GM23338 (cell line): ENCODE data around the gene COL25A1. TPM values are rescaled to one million over a fixed set of nuclear protein-coding genes. Genes with fewer than 3 reads are reported as not detected.

Experiments used
- ATAC-seq: fragments of 200-7000 bp; cut with Tn5 transposase; 3 replicates; pipeline ENCODE4 v1.9.1; 2020
- DNase-seq: peaks from one replicate; pipeline ENCODE4 v3.0.0-alpha.2; 2015; ENCODE audit warnings: low spot score
- H2AFZ ChIP-seq: fragments of 200-600 bp; sonication (generic); 2 replicates; pipeline ENCODE4 v1.8.0; 2016; ENCODE audit warnings: antibody characterized with exemption, mild to moderate bottlenecking, moderate library complexity
- H3F3A ChIP-seq: fragments of 200-600 bp; sonication (generic); replicated peaks from 2 replicates; pipeline ENCODE4 v1.8.0; 2017; ENCODE audit warnings: antibody characterized with exemption, mixed run types, low read depth
- H3K27ac ChIP-seq: fragments of 200-600 bp; sonication (generic); 2 replicates; pipeline ENCODE4 v1.6.1; 2016; ENCODE audit warnings: low read depth
- H3K27me3 ChIP-seq: fragments of 200-600 bp; sonication (generic); 2 replicates; pipeline ENCODE4 v1.8.0; 2016; ENCODE audit warnings: mild to moderate bottlenecking, mixed run types, moderate library complexity; ENCODE audit not compliant: insufficient read depth
- H3K36me3 ChIP-seq: fragments of 200-600 bp; sonication (generic); 2 replicates; pipeline ENCODE4 v1.8.0; 2016; ENCODE audit warnings: mild to moderate bottlenecking; ENCODE audit not compliant: insufficient read depth
- H3K4me1 ChIP-seq: fragments of 200-600 bp; sonication (generic); 2 replicates; pipeline ENCODE4 v1.8.0; 2016; ENCODE audit warnings: mild to moderate bottlenecking, moderate library complexity; ENCODE audit not compliant: insufficient read depth
- H3K4me2 ChIP-seq: fragments of 200-600 bp; sonication (generic); 2 replicates; pipeline ENCODE4 v1.7.1; 2017; ENCODE audit warnings: mixed run types
- H3K4me3 ChIP-seq: fragments of 200-600 bp; sonication (generic); 2 replicates; pipeline ENCODE4 v1.6.1; 2016; ENCODE audit warnings: mixed run types
- H3K79me2 ChIP-seq: fragments of 200-600 bp; sonication (generic); replicated peaks from 2 replicates; pipeline ENCODE4 v1.8.0; 2017; ENCODE audit warnings: mild to moderate bottlenecking; ENCODE audit not compliant: insufficient read depth
- H3K9me2 ChIP-seq: fragments of 200-600 bp; sonication (generic); 2 replicates; pipeline ENCODE4 v1.8.0; 2017; ENCODE audit not compliant: insufficient read depth
- H4K20me1 ChIP-seq: fragments of 200-600 bp; sonication (generic); replicated peaks from 2 replicates; pipeline ENCODE4 v1.8.0; 2017; ENCODE audit warnings: mild to moderate bottlenecking; ENCODE audit not compliant: insufficient read depth
- H3K27ac Mint-ChIP-seq: 2 replicates; pipeline ENCODE4 v1.8.0; 2020; ENCODE audit warnings: inconsistent platforms, mild to moderate bottlenecking, moderate library complexity, mixed read lengths
- H3K27me3 Mint-ChIP-seq: 3 replicates; pipeline ENCODE4 v1.8.0; 2022; ENCODE audit warnings: low read depth, mild to moderate bottlenecking, moderate library complexity, mixed read lengths, inconsistent platforms; ENCODE audit not compliant: insufficient read depth, poor library complexity
- H3K36me3 Mint-ChIP-seq: 3 replicates; pipeline ENCODE4 v1.8.0; 2021; ENCODE audit warnings: low read depth, mild to moderate bottlenecking, inconsistent platforms, moderate library complexity, mixed read lengths
- H3K4me1 Mint-ChIP-seq: 3 replicates; pipeline ENCODE4 v1.8.0; 2020; ENCODE audit warnings: mild to moderate bottlenecking, inconsistent platforms, mixed read lengths
- H3K4me3 Mint-ChIP-seq: 3 replicates; pipeline ENCODE4 v1.8.0; 2021; ENCODE audit warnings: moderate library complexity, mild to moderate bottlenecking, inconsistent platforms, mixed read lengths
- H3K9me3 Mint-ChIP-seq: 3 replicates; pipeline ENCODE4 v1.8.0; 2020; ENCODE audit warnings: moderate library complexity, mild to moderate bottlenecking, inconsistent platforms, mixed read lengths
- CREB1 ChIP-seq: fragments of 250-450 bp; sonication (Bioruptor Pico); IDR thresholded peaks from 2 replicates; pipeline ENCODE4 v1.5.0; 2020; ENCODE audit warnings: low read depth, mild to moderate bottlenecking, moderate library complexity
- EZH2 ChIP-seq: fragments of 200-600 bp; sonication (generic); IDR thresholded peaks from one replicate; pipeline ENCODE4 v1.8.0; 2017; ENCODE audit warnings: antibody characterized with exemption, mild to moderate bottlenecking, low read depth; ENCODE audit not compliant: unreplicated experiment
- EZH2phosphoT487 ChIP-seq: fragments of 200-600 bp; sonication (generic); IDR thresholded peaks from one replicate; pipeline ENCODE4 v1.8.1; 2018; ENCODE audit warnings: antibody characterized with exemption; ENCODE audit not compliant: unreplicated experiment
- JUNB ChIP-seq: IDR thresholded peaks from one replicate; pipeline ENCODE4 v1.6.1; 2016; ENCODE audit warnings: antibody characterized with exemption; ENCODE audit not compliant: unreplicated experiment
- NANOG ChIP-seq: IDR thresholded peaks from 2 replicates; pipeline ENCODE4 v1.6.1; 2016; ENCODE audit warnings: antibody characterized with exemption, borderline replicate concordance
- POLR2AphosphoS5 ChIP-seq: IDR thresholded peaks from 2 replicates; pipeline ENCODE4 v1.6.1; 2016; ENCODE audit warnings: antibody characterized with exemption, low read depth
- STAT1 ChIP-seq: IDR thresholded peaks from one replicate; pipeline ENCODE4 v1.6.1; 2016; ENCODE audit warnings: antibody characterized with exemption; ENCODE audit not compliant: unreplicated experiment
- polyA plus RNA-seq: library from polyadenylated mRNA; unstranded; fragments of >200 nt; fragmentation: Nextera tagmentation; extraction: Ambion mirVana; gene quantifications from 2 replicates; pipeline ENCODE4 v1.2.1, GENCODE V29; 2016
- total RNA-seq: library from RNA; depleted of rRNA; stranded (reverse); fragments of >200 nt; shearing (Covaris generic); gene quantifications from 2 replicates; pipeline ENCODE4 v1.2.3, GENCODE V29; 2014
- TF ChIP-seq, protein P1 (sequence below): fragments of 250-450 bp; sonication (Bioruptor Pico); IDR thresholded peaks from 2 replicates; pipeline ENCODE4 v1.5.0; 2020; ENCODE audit warnings: mild to moderate bottlenecking, moderate library complexity
- TF ChIP-seq, protein P2 (sequence below), 2 experiments: fragments of 200-600 bp in 1 of 2; sonication (generic) in 1 of 2; conservative IDR thresholded peaks; 2 replicates each; pipeline versions ENCODE4 v1.5.1 to v1.6.1; 2016 to 2017; ENCODE audit warnings: antibody characterized with exemption in 2 of 2, low read depth in 2 of 2, mild to moderate bottlenecking in 2 of 2, moderate library complexity in 1 of 2
- TF ChIP-seq, protein P3 (sequence below): IDR thresholded peaks from one replicate; pipeline ENCODE4 v1.6.1; 2018; ENCODE audit warnings: antibody characterized with exemption; ENCODE audit not compliant: unreplicated experiment

Gene COL25A1
- total and polyA plus RNA-seq, 2 experiments from 2014 or later = 3.9 to 5.6 TPM

DNA sequence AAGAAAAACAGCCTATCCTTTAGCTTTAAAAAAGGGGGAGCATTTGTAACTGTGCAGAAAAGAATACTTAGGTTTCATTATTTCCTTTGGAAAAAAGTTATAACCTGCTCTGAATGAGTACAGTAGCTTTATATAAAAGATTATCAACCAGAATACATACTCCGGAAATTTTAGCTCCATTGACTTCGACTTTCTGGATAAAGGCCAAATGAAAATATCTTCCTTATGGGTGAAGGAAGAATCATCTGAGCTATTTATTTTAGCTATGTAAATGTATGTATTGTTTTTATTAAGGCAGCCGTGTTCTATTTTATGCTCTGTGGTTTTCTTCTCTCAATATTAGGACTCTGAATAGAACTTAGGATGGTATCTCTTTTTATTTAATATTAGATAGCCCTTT lies 470.6 kb downstream of the COL25A1 start (continued):
- TF ChIP-seq, protein P1, sequence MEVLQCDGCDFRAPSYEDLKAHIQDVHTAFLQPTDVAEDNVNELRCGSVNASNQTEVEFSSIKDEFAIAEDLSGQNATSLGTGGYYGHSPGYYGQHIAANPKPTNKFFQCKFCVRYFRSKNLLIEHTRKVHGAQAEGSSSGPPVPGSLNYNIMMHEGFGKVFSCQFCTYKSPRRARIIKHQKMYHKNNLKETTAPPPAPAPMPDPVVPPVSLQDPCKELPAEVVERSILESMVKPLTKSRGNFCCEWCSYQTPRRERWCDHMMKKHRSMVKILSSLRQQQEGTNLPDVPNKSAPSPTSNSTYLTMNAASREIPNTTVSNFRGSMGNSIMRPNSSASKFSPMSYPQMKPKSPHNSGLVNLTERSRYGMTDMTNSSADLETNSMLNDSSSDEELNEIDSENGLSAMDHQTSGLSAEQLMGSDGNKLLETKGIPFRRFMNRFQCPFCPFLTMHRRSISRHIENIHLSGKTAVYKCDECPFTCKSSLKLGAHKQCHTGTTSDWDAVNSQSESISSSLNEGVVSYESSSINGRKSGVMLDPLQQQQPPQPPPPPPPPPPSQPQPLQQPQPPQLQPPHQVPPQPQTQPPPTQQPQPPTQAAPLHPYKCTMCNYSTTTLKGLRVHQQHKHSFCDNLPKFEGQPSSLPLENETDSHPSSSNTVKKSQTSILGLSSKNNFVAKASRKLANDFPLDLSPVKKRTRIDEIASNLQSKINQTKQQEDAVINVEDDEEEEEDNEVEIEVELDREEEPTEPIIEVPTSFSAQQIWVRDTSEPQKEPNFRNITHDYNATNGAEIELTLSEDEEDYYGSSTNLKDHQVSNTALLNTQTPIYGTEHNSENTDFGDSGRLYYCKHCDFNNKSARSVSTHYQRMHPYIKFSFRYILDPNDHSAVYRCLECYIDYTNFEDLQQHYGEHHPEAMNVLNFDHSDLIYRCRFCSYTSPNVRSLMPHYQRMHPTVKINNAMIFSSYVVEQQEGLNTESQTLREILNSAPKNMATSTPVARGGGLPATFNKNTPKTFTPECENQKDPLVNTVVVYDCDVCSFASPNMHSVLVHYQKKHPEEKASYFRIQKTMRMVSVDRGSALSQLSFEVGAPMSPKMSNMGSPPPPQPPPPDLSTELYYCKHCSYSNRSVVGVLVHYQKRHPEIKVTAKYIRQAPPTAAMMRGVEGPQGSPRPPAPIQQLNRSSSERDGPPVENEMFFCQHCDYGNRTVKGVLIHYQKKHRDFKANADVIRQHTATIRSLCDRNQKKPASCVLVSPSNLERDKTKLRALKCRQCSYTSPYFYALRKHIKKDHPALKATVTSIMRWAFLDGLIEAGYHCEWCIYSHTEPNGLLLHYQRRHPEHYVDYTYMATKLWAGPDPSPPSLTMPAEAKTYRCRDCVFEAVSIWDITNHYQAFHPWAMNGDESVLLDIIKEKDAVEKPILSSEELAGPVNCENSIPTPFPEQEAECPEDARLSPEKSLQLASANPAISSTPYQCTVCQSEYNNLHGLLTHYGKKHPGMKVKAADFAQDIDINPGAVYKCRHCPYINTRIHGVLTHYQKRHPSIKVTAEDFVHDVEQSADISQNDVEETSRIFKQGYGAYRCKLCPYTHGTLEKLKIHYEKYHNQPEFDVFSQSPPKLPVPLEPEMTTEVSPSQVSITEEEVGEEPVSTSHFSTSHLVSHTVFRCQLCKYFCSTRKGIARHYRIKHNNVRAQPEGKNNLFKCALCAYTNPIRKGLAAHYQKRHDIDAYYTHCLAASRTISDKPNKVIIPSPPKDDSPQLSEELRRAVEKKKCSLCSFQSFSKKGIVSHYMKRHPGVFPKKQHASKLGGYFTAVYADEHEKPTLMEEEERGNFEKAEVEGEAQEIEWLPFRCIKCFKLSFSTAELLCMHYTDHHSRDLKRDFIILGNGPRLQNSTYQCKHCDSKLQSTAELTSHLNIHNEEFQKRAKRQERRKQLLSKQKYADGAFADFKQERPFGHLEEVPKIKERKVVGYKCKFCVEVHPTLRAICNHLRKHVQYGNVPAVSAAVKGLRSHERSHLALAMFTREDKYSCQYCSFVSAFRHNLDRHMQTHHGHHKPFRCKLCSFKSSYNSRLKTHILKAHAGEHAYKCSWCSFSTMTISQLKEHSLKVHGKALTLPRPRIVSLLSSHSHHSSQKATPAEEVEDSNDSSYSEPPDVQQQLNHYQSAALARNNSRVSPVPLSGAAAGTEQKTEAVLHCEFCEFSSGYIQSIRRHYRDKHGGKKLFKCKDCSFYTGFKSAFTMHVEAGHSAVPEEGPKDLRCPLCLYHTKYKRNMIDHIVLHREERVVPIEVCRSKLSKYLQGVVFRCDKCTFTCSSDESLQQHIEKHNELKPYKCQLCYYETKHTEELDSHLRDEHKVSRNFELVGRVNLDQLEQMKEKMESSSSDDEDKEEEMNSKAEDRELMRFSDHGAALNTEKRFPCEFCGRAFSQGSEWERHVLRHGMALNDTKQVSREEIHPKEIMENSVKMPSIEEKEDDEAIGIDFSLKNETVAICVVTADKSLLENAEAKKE = no peak
- TF ChIP-seq JUNB (no peak), EZH2 (no peak), POLR2AphosphoS5 (no peak), EZH2phosphoT487 (no peak), NANOG (no peak)

DNA sequence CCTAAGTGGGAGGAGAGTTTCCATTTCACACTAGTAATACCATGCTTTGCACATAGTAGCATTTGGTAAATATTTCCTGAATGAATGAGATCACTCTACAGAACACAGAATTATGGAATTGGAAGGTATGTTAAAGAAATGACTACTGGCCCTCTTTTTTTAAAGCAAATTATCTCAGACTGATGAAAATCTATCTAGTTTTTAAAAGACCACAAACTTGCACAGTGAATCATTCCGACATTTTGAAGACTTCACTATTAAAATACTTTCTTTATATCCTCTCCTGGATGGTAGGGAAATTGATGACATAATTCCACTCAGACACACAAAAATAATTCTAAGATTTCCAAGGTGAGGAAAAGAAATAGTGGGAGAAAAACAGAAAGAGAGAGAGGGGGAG lies 471.2 kb downstream of the COL25A1 start:
- H3F3A ChIP-seq = no peaks in the 10 kb centered on the region
- no peak overlapping the region for H3K4me3 ChIP-seq
- no peaks in the 10 kb centered on the region for H3K79me2 ChIP-seq
- H3K36me3 Mint-ChIP-seq = no peaks in the 10 kb centered on the region
- TF ChIP-seq, protein P2, sequence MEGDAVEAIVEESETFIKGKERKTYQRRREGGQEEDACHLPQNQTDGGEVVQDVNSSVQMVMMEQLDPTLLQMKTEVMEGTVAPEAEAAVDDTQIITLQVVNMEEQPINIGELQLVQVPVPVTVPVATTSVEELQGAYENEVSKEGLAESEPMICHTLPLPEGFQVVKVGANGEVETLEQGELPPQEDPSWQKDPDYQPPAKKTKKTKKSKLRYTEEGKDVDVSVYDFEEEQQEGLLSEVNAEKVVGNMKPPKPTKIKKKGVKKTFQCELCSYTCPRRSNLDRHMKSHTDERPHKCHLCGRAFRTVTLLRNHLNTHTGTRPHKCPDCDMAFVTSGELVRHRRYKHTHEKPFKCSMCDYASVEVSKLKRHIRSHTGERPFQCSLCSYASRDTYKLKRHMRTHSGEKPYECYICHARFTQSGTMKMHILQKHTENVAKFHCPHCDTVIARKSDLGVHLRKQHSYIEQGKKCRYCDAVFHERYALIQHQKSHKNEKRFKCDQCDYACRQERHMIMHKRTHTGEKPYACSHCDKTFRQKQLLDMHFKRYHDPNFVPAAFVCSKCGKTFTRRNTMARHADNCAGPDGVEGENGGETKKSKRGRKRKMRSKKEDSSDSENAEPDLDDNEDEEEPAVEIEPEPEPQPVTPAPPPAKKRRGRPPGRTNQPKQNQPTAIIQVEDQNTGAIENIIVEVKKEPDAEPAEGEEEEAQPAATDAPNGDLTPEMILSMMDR (conservative IDR thresholded peaks at IDR 0.05; ENCODE audit: low read depth in 2 of 2) = no peak
- TF ChIP-seq, protein P3, sequence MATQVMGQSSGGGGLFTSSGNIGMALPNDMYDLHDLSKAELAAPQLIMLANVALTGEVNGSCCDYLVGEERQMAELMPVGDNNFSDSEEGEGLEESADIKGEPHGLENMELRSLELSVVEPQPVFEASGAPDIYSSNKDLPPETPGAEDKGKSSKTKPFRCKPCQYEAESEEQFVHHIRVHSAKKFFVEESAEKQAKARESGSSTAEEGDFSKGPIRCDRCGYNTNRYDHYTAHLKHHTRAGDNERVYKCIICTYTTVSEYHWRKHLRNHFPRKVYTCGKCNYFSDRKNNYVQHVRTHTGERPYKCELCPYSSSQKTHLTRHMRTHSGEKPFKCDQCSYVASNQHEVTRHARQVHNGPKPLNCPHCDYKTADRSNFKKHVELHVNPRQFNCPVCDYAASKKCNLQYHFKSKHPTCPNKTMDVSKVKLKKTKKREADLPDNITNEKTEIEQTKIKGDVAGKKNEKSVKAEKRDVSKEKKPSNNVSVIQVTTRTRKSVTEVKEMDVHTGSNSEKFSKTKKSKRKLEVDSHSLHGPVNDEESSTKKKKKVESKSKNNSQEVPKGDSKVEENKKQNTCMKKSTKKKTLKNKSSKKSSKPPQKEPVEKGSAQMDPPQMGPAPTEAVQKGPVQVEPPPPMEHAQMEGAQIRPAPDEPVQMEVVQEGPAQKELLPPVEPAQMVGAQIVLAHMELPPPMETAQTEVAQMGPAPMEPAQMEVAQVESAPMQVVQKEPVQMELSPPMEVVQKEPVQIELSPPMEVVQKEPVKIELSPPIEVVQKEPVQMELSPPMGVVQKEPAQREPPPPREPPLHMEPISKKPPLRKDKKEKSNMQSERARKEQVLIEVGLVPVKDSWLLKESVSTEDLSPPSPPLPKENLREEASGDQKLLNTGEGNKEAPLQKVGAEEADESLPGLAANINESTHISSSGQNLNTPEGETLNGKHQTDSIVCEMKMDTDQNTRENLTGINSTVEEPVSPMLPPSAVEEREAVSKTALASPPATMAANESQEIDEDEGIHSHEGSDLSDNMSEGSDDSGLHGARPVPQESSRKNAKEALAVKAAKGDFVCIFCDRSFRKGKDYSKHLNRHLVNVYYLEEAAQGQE = no peak
- TF ChIP-seq CREB1 (CRISPR knock-in tag) = no peak
- no peak for TF ChIP-seq STAT1
- TF ChIP-seq POLR2AphosphoS5 = no peak
- no peak for TF ChIP-seq EZH2phosphoT487
- no peak overlapping the region for H3K4me2 ChIP-seq
- DNase-seq = no peak
- no peak overlapping the region for H3K27ac Mint-ChIP-seq
- no peaks in the 10 kb centered on the region for H3K27me3 Mint-ChIP-seq
- no peaks in the 10 kb centered on the region for H3K4me1 ChIP-seq
- H3K36me3 ChIP-seq = no peaks in the 10 kb centered on the region
- no peak for ATAC-seq
- no peak overlapping the region for H3K4me3 Mint-ChIP-seq
- H3K9me2 ChIP-seq = no peaks in the 10 kb centered on the region
- H4K20me1 ChIP-seq = no peaks in the 10 kb centered on the region
- H3K27me3 ChIP-seq = no peaks in the 10 kb centered on the region
- H3K27ac ChIP-seq = no peak overlapping the region
- no peaks in the 10 kb centered on the region for H3K4me1 Mint-ChIP-seq
- no peak overlapping the region for H2AFZ ChIP-seq
- H3K9me3 Mint-ChIP-seq = no peaks in the 10 kb centered on the region
